Esophagus squamous epithelium (tissue), 5 donors: ENCODE data around the gene COL24A1. TPM values are rescaled to one million over a fixed set of nuclear protein-coding genes. Genes with fewer than 3 reads are reported as not detected.

Experiments used
- DNase-seq: peaks from one replicate; lab custom pipeline; 2025; lab: John Stamatoyannopoulos, UW
- H3K27ac ChIP-seq, 4 donors: fragments of 200-600 bp; sonication (generic); one replicate each; pipeline ENCODE4 v1.5.1; 2016 to 2019; ENCODE audit warnings: mild to moderate bottlenecking in 1 of 4
- H3K27me3 ChIP-seq, 4 donors: fragments of 200-600 bp; sonication (generic); 1 replicate in 3 of 4; 2 replicates in 1 of 4; pipeline versions ENCODE4 v1.5.1 to v1.6.0; 2017 to 2021; ENCODE audit warnings: antibody characterized with exemption in 1 of 4
- H3K36me3 ChIP-seq, 3 donors: fragments of 200-600 bp; sonication (generic); one replicate each; pipeline ENCODE4 v1.5.1; 2016 to 2019
- H3K4me1 ChIP-seq, 3 donors: fragments of 200-600 bp; sonication (generic); one replicate each; pipeline ENCODE4 v1.5.1; 2017 to 2019
- H3K4me3 ChIP-seq, 4 donors: fragments of 200-600 bp; sonication (generic); 1 replicate in 3 of 4; 2 replicates in 1 of 4; pipeline ENCODE4 v1.5.1; 2016 to 2019; ENCODE audit warnings: mild to moderate bottlenecking in 2 of 4, moderate library complexity in 1 of 4
- H3K9me3 ChIP-seq, 3 donors: fragments of 200-600 bp; sonication (generic); one replicate each; pipeline ENCODE4 v1.5.1; 2016 to 2019
- POLR2A ChIP-seq, 4 donors: fragments of 450-650 bp; IDR thresholded peaks; one replicate each; pipeline ENCODE4 v1.6.1; 2017; ENCODE audit warnings: antibody characterized with exemption in 4 of 4, mild to moderate bottlenecking in 4 of 4, moderate library complexity in 3 of 4
- WGBS, 2 donors: methylation state at CpG; one replicate each; pipeline ENCODE4 v1.1.5; 2018; 5-methylcytosine and 5-hydroxymethylcytosine counted together
- intact Hi-C: fragments of 100-400 bp; cut with DNase I; formaldehyde crosslinking; loops from one replicate; pipeline ENCODE4 v1.15.0; 2022
- total RNA-seq, 4 donors: library from RNA; depleted of rRNA; stranded (reverse); fragments of >200 nt; gene quantifications; one replicate each; pipeline ENCODE4 v1.1.0, GENCODE V29; 2016
- TF ChIP-seq, protein P1 (sequence below), 6 experiments: fragments of 450-650 bp in 4 of 6; fragments of 200-600 bp in 2 of 6; sonication (generic) in 2 of 6; IDR thresholded peaks; one replicate each; pipeline ENCODE4 v1.5.1; 2016 to 2019; ENCODE audit warnings: antibody characterized with exemption in 6 of 6, mild to moderate bottlenecking in 4 of 6, moderate library complexity in 4 of 6
- donor health status: DM: yes; HTN: yes; CAD: no.

The COL24A1 gene
- total RNA-seq, 4 donors from 2014 or later: 0.15 to 0.38 TPM; not detected in 2

- Histone ChIP-seq H3K4me1 (peaks cover under 1 to 4% (median 3%) of the 10 kb centered on the region in 3 donors), H3K4me3 (no peak overlapping the region), H3K36me3 (no peaks in the 10 kb centered on the region), H3K27me3 (no peaks in the 10 kb centered on the region), H3K27ac (no peak overlapping the region), H3K9me3 (no peaks in the 10 kb centered on the region)
- intact Hi-C loops: no loop called here
- no peak for TF ChIP-seq POLR2A (IDR thresholded peaks at IDR 0.05)
- TF ChIP-seq, protein P1, sequence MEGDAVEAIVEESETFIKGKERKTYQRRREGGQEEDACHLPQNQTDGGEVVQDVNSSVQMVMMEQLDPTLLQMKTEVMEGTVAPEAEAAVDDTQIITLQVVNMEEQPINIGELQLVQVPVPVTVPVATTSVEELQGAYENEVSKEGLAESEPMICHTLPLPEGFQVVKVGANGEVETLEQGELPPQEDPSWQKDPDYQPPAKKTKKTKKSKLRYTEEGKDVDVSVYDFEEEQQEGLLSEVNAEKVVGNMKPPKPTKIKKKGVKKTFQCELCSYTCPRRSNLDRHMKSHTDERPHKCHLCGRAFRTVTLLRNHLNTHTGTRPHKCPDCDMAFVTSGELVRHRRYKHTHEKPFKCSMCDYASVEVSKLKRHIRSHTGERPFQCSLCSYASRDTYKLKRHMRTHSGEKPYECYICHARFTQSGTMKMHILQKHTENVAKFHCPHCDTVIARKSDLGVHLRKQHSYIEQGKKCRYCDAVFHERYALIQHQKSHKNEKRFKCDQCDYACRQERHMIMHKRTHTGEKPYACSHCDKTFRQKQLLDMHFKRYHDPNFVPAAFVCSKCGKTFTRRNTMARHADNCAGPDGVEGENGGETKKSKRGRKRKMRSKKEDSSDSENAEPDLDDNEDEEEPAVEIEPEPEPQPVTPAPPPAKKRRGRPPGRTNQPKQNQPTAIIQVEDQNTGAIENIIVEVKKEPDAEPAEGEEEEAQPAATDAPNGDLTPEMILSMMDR (IDR thresholded peaks at IDR 0.05): no peak
- WGBS, 2 donors: 92 to 100% methylated on average over 4 to 6 of the region's 41 CpGs
- DNase-seq: no peak
Measured at GRCh38 chr1:86110451-86111129, 46.0 kb downstream of the COL24A1 start.

DNA sequence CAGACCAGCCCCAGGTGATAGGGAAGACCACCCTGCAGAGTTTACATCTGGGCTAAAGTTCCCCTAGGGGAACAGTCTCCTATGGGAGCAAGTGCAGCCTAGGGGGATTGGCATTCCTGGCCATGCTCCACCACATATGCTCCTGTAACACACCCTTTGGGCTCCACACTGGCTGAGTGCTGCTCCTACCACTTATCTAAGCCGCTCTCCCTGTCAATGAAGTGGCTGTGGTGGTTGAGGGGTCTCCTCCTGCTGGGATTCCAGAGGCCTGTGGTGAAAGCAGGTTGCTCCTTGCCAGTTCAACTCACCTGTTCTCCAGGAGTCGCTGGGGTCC is 51.1 kb downstream of the COL24A1 start:
- TF ChIP-seq POLR2A (IDR thresholded peaks at IDR 0.05): no peak
- TF ChIP-seq, protein P1 (IDR thresholded peaks at IDR 0.05): no peak
- intact Hi-C loops: no loop called here
- WGBS, 2 donors: 79 to 96% methylated on average over 2 of the region's 2 CpGs

GRCh38 chr1:86104606-86105532 is 51.7 kb downstream of the COL24A1 start:
- intact Hi-C loops: no loop called here
- no peak for DNase-seq
- peak overlapping the region in 1 of 4 donors; percentile 36 for H3K27ac ChIP-seq
- no peak overlapping the region for H3K4me3 ChIP-seq
- TF ChIP-seq, protein P1 (IDR thresholded peaks at IDR 0.05): no peak
- no peak for TF ChIP-seq POLR2A (IDR thresholded peaks at IDR 0.05)
- H3K4me1 ChIP-seq: peaks cover 4 to 19% (median 8%) of the 10 kb centered on the region in 3 donors
- H3K27me3 ChIP-seq: no peaks in the 10 kb centered on the region
- 47 to 50% methylated on average over 5 to 9 of the region's 12 CpGs for WGBS, 2 donors
- no peaks in the 10 kb centered on the region for H3K9me3 ChIP-seq
- H3K36me3 ChIP-seq: no peaks in the 10 kb centered on the region

More for the DNA sequence above, 51.1 kb downstream of the COL24A1 start:
- Histone ChIP-seq H3K27me3 (no peaks in the 10 kb centered on the region), H3K36me3 (no peaks in the 10 kb centered on the region), H3K4me3 (no peak overlapping the region), H3K4me1 (peaks cover 4 to 19% (median 8%) of the 10 kb centered on the region in 3 donors), H3K27ac (no peak overlapping the region), H3K9me3 (no peaks in the 10 kb centered on the region)
- DNase-seq: no peak

DNA sequence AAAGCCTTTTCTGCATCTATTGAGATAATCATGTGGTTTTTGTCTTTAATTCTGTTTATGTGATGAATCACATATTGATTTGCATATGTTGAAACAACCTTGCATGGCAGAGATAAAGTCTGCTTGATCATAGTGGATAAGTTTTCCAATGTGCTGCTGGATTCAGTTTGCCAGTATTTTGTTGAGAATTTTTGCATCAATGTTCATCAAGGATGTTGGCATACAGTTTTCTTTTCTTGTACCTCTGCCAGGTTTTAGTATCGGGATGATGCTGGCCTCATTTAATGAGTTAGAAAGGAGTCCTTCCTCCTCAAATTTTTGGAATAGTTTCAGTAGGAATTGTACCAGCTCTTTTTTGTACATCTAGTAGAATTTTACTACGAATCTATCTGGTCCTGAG is 55.0 kb downstream of the COL24A1 start:
- Histone ChIP-seq H3K27ac (no peak overlapping the region), H3K9me3 (no peaks in the 10 kb centered on the region), H3K4me1 (peaks cover 4 to 19% (median 8%) of the 10 kb centered on the region in 3 donors), H3K36me3 (no peaks in the 10 kb centered on the region), H3K4me3 (no peak overlapping the region), H3K27me3 (no peaks in the 10 kb centered on the region)
- TF ChIP-seq, protein P1 (IDR thresholded peaks at IDR 0.05): no peak
- TF ChIP-seq POLR2A (IDR thresholded peaks at IDR 0.05): no peak
- no peak for DNase-seq
- 12 to 29% methylated on average over 2 of the region's 2 CpGs for whole genome bisulfite sequencing, 2 donors
- intact Hi-C loops: no loop called here

- no peaks in the 10 kb centered on the region for H3K27me3 ChIP-seq
- WGBS, 2 donors: 44% methylated on average over 1 of the region's 1 CpG
- H3K9me3 ChIP-seq: no peaks in the 10 kb centered on the region
- DNase-seq: no peak
- H3K27ac ChIP-seq: no peak overlapping the region
- intact Hi-C loops: no loop called here
- H3K36me3 ChIP-seq: no peaks in the 10 kb centered on the region
- no peak overlapping the region for H3K4me3 ChIP-seq
- peaks cover 2 to 13% (median 3%) of the 10 kb centered on the region in 3 donors for H3K4me1 ChIP-seq
- no peak for TF ChIP-seq POLR2A (IDR thresholded peaks at IDR 0.05)
- TF ChIP-seq, protein P1 (IDR thresholded peaks at IDR 0.05): no peak
Measured at GRCh38 chr1:86100401-86100800, 56.2 kb downstream of the COL24A1 start.
